Right hindlimb (tissue), 1 donor: Measurements from ENCODE around the gene PNLDC1.

Experiments used
- DNase-seq: peaks from one replicate; pipeline ENCODE4 v3.0.0-alpha.2; 2018

Gene PNLDC1

GRCh38 chr6:159800141-159800865 lies at the start of gene PNLDC1:
TSS of gene PNLDC1 (plus strand) at chr6:159800276. CDS start at chr6:159800308, 32 bp downstream.
- no peak for DNase-seq

- DNase-seq: no peak
Measured at GRCh38 chr6:159751448-159751847, 48.6 kb upstream of the PNLDC1 start.

GRCh38 chr6:159753081-159753872 lies 46.8 kb upstream of the PNLDC1 start:
- DNase-seq: no peak

- DNase-seq: no peak
Measured at GRCh38 chr6:159754401-159754800, 45.7 kb upstream of the PNLDC1 start.

GRCh38 chr6:159754959-159755914 lies 44.8 kb upstream of the PNLDC1 start:
- no peak for DNase-seq

GRCh38 chr6:159756508-159756907 lies 43.6 kb upstream of the PNLDC1 start:
- DNase-seq: no peak

- DNase-seq: no peak
Measured at GRCh38 chr6:159758031-159759001, 41.8 kb upstream of the PNLDC1 start.

- no peak for DNase-seq
Measured at GRCh38 chr6:159759645-159760044, 40.4 kb upstream of the PNLDC1 start.

GRCh38 chr6:159760602-159761057 lies 39.4 kb upstream of the PNLDC1 start:
- DNase-seq: no peak

- DNase-seq: no peak
Measured at GRCh38 chr6:159761129-159761872, 38.8 kb upstream of the PNLDC1 start.

- DNase-seq: peak; percentile 97
Measured at GRCh38 chr6:159761873-159762680, 38.0 kb upstream of the PNLDC1 start, which contains the start of gene ACAT2. TSS of gene ACAT2 (plus strand) at chr6:159762045. CDS start at chr6:159762088, 43 bp downstream.

- no peak for DNase-seq
Measured at GRCh38 chr6:159762681-159763293, 37.3 kb upstream of the PNLDC1 start.

GRCh38 chr6:159766906-159767305 lies 33.2 kb upstream of the PNLDC1 start:
- no peak for DNase-seq

GRCh38 chr6:159769470-159769869 lies 30.6 kb upstream of the PNLDC1 start:
- no peak for DNase-seq

GRCh38 chr6:159772196-159772595 lies 27.9 kb upstream of the PNLDC1 start:
- DNase-seq: no peak

- no peak for DNase-seq
Measured at GRCh38 chr6:159777240-159777904, 22.7 kb upstream of the PNLDC1 start.

GRCh38 chr6:159778131-159778530 lies 21.9 kb upstream of the PNLDC1 start:
- no peak for DNase-seq

GRCh38 chr6:159778542-159779103 lies 21.5 kb upstream of the PNLDC1 start:
- no peak for DNase-seq
